ENCODE data around the gene CARNS1. TPM values are rescaled to one million over a fixed set of nuclear protein-coding genes. Genes with fewer than 3 reads are reported as not detected.
A peak's percentile ranks its signal among the peaks of the same experiment; 100 is the strongest.

Gene CARNS1
- total and polyA plus RNA-seq, 10 of the 15 experiments (the other 5 are each of a cell fraction or from before 2014, with no cell fraction given): 0.02 to 0.14 (median 0.10) TPM; not detected in 3

DNA sequence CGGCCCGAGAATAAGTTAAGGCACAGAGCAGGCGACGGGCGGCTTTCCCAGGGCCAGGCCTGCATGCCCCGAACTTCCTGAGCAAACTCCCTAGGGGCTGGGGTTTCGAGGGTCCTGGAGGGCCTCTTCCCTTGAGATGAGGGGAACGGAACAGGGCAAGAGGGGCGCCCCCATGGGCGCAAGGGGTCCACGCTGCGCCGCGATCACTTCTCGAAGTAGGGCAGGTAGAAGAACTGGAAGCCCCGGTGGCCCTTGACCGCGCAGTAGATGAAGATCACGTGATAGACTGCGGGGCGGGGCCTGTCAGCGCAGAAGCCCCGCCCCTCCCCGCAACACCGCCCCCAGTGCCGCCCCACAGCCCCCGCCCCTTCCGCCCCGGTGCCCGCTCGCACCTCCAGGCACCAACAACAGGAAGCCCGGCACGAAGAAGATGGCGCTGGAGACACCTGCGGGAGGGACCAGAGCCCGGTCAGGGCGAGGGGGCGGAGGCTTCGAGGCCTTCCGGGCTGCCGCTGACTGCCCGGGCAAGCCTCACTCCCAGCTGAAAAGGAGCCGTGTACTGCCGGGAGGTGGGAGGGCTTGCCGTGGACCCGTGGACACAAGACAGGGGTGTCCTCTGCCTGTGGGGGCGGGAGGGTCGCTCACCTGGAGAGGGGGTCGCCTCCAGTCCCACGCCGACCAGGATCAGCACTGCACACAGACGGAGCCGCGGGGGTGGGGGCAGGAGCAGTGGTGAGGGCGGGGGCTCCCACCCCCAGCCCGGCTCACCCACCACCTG is 49.1 kb downstream of the CARNS1 start (continued):
- TF ChIP-seq BCL3 (IDR thresholded peaks at IDR 0.05; ENCODE audit: borderline replicate concordance, insufficient read depth, low read depth, low read length, poor library complexity, severe bottlenecking): no peak
- TF ChIP-seq WRNIP1 (IDR thresholded peaks at IDR 0.05; ENCODE audit: borderline replicate concordance, low read depth, low read length): no peak
- no peak for TF ChIP-seq EP300 (IDR thresholded peaks at IDR 0.05; ENCODE audit: borderline replicate concordance in 1 of 2, control insufficient read depth in 1 of 2, low read depth in 2 of 2, low read length in 2 of 2)

- in situ Hi-C loops (cut with MboI) (no loop called here), intact Hi-C loops (cut with micrococcal nuclease; ENCODE audit: unreplicated experiment) (no loop called here)
- POLR2A ChIA-PET: interaction anchor here (0.6 to 8.1 kb wide), 12 partner anchors 18 to 883 kb away, joined by 3 to 78 read pairs (median 5); partner anchors contain the start of genes AIP, PPP1CA, PTPRCAP and RAD9A
- peaks cover 37% of the 10 kb centered on the region for H3K4me1 ChIP-seq (ENCODE audit: control insufficient read depth, insufficient read depth, low read length)
- peak overlapping the region; percentile 93 for H3K27ac ChIP-seq (ENCODE audit: control insufficient read depth, insufficient read depth)
- H3K4me3 ChIP-seq: peak overlapping the region; percentile 97
- WGBS (ENCODE audit: insufficient coverage, insufficient replicate concordance, low lambda C conversion rate, missing lambda C conversion rate): 0% methylated on average over 3 of the region's 3 CpGs
- no peaks in the 10 kb centered on the region for H4K20me1 ChIP-seq (ENCODE audit: control insufficient read depth, insufficient read depth)
- RAD21 ChIA-PET (ENCODE audit: unreplicated experiment): interaction anchor here (0.5 to 5.5 kb wide), 12 partner anchors 18 to 114 kb away, joined by 3 to 72 read pairs (median 4); partner anchors contain the start of genes AIP, PPP1CA, PTPRCAP and TBC1D10C
- TF ChIP-seq TBL1XR1 (IDR thresholded peaks at IDR 0.05; ENCODE audit: low read depth, low read length): no peak
- TF ChIP-seq, protein P1, sequence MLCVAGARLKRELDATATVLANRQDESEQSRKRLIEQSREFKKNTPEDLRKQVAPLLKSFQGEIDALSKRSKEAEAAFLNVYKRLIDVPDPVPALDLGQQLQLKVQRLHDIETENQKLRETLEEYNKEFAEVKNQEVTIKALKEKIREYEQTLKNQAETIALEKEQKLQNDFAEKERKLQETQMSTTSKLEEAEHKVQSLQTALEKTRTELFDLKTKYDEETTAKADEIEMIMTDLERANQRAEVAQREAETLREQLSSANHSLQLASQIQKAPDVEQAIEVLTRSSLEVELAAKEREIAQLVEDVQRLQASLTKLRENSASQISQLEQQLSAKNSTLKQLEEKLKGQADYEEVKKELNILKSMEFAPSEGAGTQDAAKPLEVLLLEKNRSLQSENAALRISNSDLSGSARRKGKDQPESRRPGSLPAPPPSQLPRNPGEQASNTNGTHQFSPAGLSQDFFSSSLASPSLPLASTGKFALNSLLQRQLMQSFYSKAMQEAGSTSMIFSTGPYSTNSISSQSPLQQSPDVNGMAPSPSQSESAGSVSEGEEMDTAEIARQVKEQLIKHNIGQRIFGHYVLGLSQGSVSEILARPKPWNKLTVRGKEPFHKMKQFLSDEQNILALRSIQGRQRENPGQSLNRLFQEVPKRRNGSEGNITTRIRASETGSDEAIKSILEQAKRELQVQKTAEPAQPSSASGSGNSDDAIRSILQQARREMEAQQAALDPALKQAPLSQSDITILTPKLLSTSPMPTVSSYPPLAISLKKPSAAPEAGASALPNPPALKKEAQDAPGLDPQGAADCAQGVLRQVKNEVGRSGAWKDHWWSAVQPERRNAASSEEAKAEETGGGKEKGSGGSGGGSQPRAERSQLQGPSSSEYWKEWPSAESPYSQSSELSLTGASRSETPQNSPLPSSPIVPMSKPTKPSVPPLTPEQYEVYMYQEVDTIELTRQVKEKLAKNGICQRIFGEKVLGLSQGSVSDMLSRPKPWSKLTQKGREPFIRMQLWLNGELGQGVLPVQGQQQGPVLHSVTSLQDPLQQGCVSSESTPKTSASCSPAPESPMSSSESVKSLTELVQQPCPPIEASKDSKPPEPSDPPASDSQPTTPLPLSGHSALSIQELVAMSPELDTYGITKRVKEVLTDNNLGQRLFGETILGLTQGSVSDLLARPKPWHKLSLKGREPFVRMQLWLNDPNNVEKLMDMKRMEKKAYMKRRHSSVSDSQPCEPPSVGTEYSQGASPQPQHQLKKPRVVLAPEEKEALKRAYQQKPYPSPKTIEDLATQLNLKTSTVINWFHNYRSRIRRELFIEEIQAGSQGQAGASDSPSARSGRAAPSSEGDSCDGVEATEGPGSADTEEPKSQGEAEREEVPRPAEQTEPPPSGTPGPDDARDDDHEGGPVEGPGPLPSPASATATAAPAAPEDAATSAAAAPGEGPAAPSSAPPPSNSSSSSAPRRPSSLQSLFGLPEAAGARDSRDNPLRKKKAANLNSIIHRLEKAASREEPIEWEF (IDR thresholded peaks at IDR 0.05; ENCODE audit: insufficient replicate concordance, low read depth, low read length): no peak
- no peak for TF ChIP-seq IRF5 (IDR thresholded peaks at IDR 0.05; ENCODE audit: borderline replicate concordance)
- TF ChIP-seq FOXM1 (IDR thresholded peaks at IDR 0.05; ENCODE audit: low read depth, low read length): no peak
- TF ChIP-seq, protein P2, sequence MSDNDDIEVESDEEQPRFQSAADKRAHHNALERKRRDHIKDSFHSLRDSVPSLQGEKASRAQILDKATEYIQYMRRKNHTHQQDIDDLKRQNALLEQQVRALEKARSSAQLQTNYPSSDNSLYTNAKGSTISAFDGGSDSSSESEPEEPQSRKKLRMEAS (IDR thresholded peaks at IDR 0.05; ENCODE audit: low read depth, low read length): no peak
- ATAC-seq: no peak
- H3K79me2 ChIP-seq (ENCODE audit: control insufficient read depth, insufficient read depth, low read length): peaks cover 14% of the 10 kb centered on the region
- no peaks in the 10 kb centered on the region; a peak in 1 of 4 replicates for H3K36me3 ChIP-seq (ENCODE audit: control insufficient read depth in 2 of 2, insufficient read depth in 2 of 2, low read length in 1 of 2)
- no peak for FAIRE-seq
- no peak overlapping the region for H2AFZ ChIP-seq (ENCODE audit: control insufficient read depth, low read depth, low read length)
- peak overlapping the region; percentile 95 for H3K9ac ChIP-seq (ENCODE audit: control insufficient read depth, insufficient read depth, low read length)
- peak overlapping the region; percentile 100 for H3K4me2 ChIP-seq (ENCODE audit: control insufficient read depth, insufficient read depth)
- H3K9me3 ChIP-seq (replicated peaks; ENCODE audit: control insufficient read depth, insufficient read depth, low read length): no peaks in the 10 kb centered on the region
- CTCF ChIA-PET: interaction anchor here (0.9 to 5.1 kb wide), 6 partner anchors 18 to 149 kb away, joined by 3 to 36 read pairs (median 4); partner anchors contain the start of genes AIP, PPP1CA and PTPRCAP
- BruUV-seq (replicated peaks): TSS peak; percentile 87
- DNase-seq (ENCODE audit: low read depth, low spot score): no peak
- H3K27me3 ChIP-seq (replicated peaks in 1 of 2; ENCODE audit: control insufficient read depth in 2 of 2, insufficient read depth in 2 of 2, low read length in 1 of 2): no peaks in the 10 kb centered on the region
- SMC1A ChIA-PET (ENCODE audit: uncharacterized antibody, unreplicated experiment): interaction anchor here (0.9 to 5.2 kb wide), 5 partner anchors 18 to 62 kb away, joined by 3 to 46 read pairs (median 13); partner anchors contain the start of genes AIP, PPP1CA, PTPRCAP and TBC1D10C
These were observed 49.7 kb downstream of the CARNS1 start for GRCh38 chr11:67465189-67465510.
